HEK293T (cell line): ENCODE results near the gene RAD51B.

ENCODE experiments used
- CTCF ChIA-PET: fragments of 350-600 bp; formaldehyde crosslinking; extraction: SDS; loops from one replicate; lab custom pipeline; 2021; ENCODE audit warnings: antibody characterized with exemption, inconsistent platforms; lab: Yijun Ruan, JAX
- POLR2A ChIA-PET: fragments of 350-600 bp; formaldehyde crosslinking; extraction: SDS; loops from one replicate; lab custom pipeline; 2020; ENCODE audit warnings: antibody characterized with exemption, inconsistent platforms; lab: Yijun Ruan, JAX
- DNase-seq: peaks from one replicate; pipeline ENCODE4 v3.0.0; 2012; ENCODE audit warnings: mixed read lengths; ENCODE audit errors: extremely low spot score
- ARNT ChIP-seq: fragments of 450-650 bp; IDR thresholded peaks from 2 replicates; pipeline ENCODE4 v1.6.1; 2017; ENCODE audit warnings: mild to moderate bottlenecking
- BHLHE40 ChIP-seq: fragments of 450-650 bp; IDR thresholded peaks from 2 replicates; pipeline ENCODE4 v1.6.1; 2016; ENCODE audit warnings: mild to moderate bottlenecking, moderate library complexity, borderline replicate concordance
- CTBP1 ChIP-seq: fragments of 450-650 bp; IDR thresholded peaks from 2 replicates; pipeline ENCODE4 v1.6.1; 2016; ENCODE audit warnings: borderline replicate concordance
- ELF4 ChIP-seq: fragments of 450-650 bp; IDR thresholded peaks from 2 replicates; pipeline ENCODE4 v1.6.1; 2017; ENCODE audit warnings: antibody characterized with exemption
- FOXA1 ChIP-seq: fragments of 450-650 bp; IDR thresholded peaks from 2 replicates; pipeline ENCODE4 v1.6.1; 2016; ENCODE audit warnings: mild to moderate bottlenecking
- FOXK2 ChIP-seq: fragments of 450-650 bp; IDR thresholded peaks from 2 replicates; pipeline ENCODE4 v1.6.1; 2016; ENCODE audit warnings: mild to moderate bottlenecking
- FOXM1 ChIP-seq: fragments of 450-650 bp; IDR thresholded peaks from 2 replicates; pipeline ENCODE4 v1.6.1; 2017; ENCODE audit warnings: mild to moderate bottlenecking, borderline replicate concordance
- HDGF ChIP-seq: fragments of 450-650 bp; IDR thresholded peaks from 2 replicates; pipeline ENCODE4 v1.6.1; 2017; ENCODE audit warnings: antibody characterized with exemption, borderline replicate concordance
- L3MBTL2 ChIP-seq: fragments of 450-650 bp; conservative IDR thresholded peaks from 2 replicates; pipeline ENCODE4 v1.6.1; 2016; ENCODE audit warnings: mild to moderate bottlenecking
- LEF1 ChIP-seq: fragments of 450-650 bp; IDR thresholded peaks from 2 replicates; pipeline ENCODE4 v1.6.1; 2017; ENCODE audit warnings: mild to moderate bottlenecking, borderline replicate concordance
- NFRKB ChIP-seq: fragments of 450-650 bp; IDR thresholded peaks from 2 replicates; pipeline ENCODE4 v1.6.1; 2016; ENCODE audit warnings: mild to moderate bottlenecking, moderate library complexity
- PKNOX1 ChIP-seq: fragments of 450-650 bp; IDR thresholded peaks from 2 replicates; pipeline ENCODE4 v1.6.1; 2016
- SP1 ChIP-seq: fragments of 450-650 bp; IDR thresholded peaks from 2 replicates; pipeline ENCODE4 v1.6.1; 2017
- SUZ12 ChIP-seq: fragments of 450-650 bp; IDR thresholded peaks from 2 replicates; pipeline ENCODE4 v1.6.1; 2016; ENCODE audit warnings: mild to moderate bottlenecking
- TARDBP ChIP-seq: fragments of 450-650 bp; IDR thresholded peaks from 2 replicates; pipeline ENCODE4 v1.6.1; 2016
- ZNF384 ChIP-seq: fragments of 450-650 bp; IDR thresholded peaks from 2 replicates; pipeline ENCODE4 v1.6.1; 2016

Gene RAD51B

GRCh38 chr14:68680541-68681051 is 861.0 kb downstream of the RAD51B start:
- ChIA-PET CTCF (no interaction called here), POLR2A (no interaction called here)
- no peak for TF ChIP-seq BHLHE40
- no peak for TF ChIP-seq FOXA1
- TF ChIP-seq LEF1: no peak
- no peak for TF ChIP-seq ELF4
- no peak for TF ChIP-seq HDGF
- TF ChIP-seq SP1: no peak
- TF ChIP-seq CTBP1: no peak
- no peak for TF ChIP-seq FOXM1
- no peak for TF ChIP-seq ZNF384
- DNase-seq: no peak

- POLR2A ChIA-PET: interaction anchor here (0.6 kb wide), 1 partner anchor 582 kb away, joined by 3 read pairs; no protein-coding TSS in a partner anchor
- DNase-seq: no peak
- CTCF ChIA-PET: no interaction called here
- no peak for TF ChIP-seq FOXA1
- TF ChIP-seq HDGF: no peak
- no peak for TF ChIP-seq ZNF384
- no peak for TF ChIP-seq BHLHE40
- TF ChIP-seq TARDBP: no peak
- no peak for TF ChIP-seq SUZ12
- no peak for TF ChIP-seq CTBP1
- no peak for TF ChIP-seq ELF4
- TF ChIP-seq PKNOX1: no peak
- no peak for TF ChIP-seq FOXK2
- no peak for TF ChIP-seq SP1
These were observed 861.9 kb downstream of the RAD51B start for GRCh38 chr14:68681256-68682011.

- TF ChIP-seq ELF4: no peak
- no peak for TF ChIP-seq ZNF384
- TF ChIP-seq FOXA1: no peak
- TF ChIP-seq NFRKB: no peak
- TF ChIP-seq ARNT: no peak
- no peak for TF ChIP-seq L3MBTL2
- CTCF ChIA-PET: no interaction called here
- no peak for DNase-seq
- POLR2A ChIA-PET: no interaction called here
These were observed 862.9 kb downstream of the RAD51B start for GRCh38 chr14:68682166-68683103.

GRCh38 chr14:68683326-68683725 is 863.7 kb downstream of the RAD51B start:
- ChIA-PET POLR2A (no interaction called here), CTCF (no interaction called here)
- DNase-seq: no peak
- TF ChIP-seq FOXK2: no peak
- TF ChIP-seq ARNT: no peak
- no peak for TF ChIP-seq SP1
- no peak for TF ChIP-seq FOXM1
- no peak for TF ChIP-seq CTBP1
- no peak for TF ChIP-seq HDGF
- TF ChIP-seq L3MBTL2: no peak
- TF ChIP-seq BHLHE40: no peak
- no peak for TF ChIP-seq LEF1
- no peak for TF ChIP-seq TARDBP
- no peak for TF ChIP-seq PKNOX1
- TF ChIP-seq ELF4: no peak
- no peak for TF ChIP-seq FOXA1
- TF ChIP-seq SUZ12: no peak
- TF ChIP-seq ZNF384: no peak
- TF ChIP-seq NFRKB: no peak

- no peak for TF ChIP-seq ZNF384
- POLR2A ChIA-PET: no interaction called here
- CTCF ChIA-PET: no interaction called here
- no peak for DNase-seq
These were observed 865.2 kb downstream of the RAD51B start for GRCh38 chr14:68684466-68685418.

- POLR2A ChIA-PET: no interaction called here
These were observed 866.0 kb downstream of the RAD51B start for GRCh38 chr14:68685419-68686204.

More at GRCh38 chr14:68685419-68686204, 866.0 kb downstream of the RAD51B start:
- DNase-seq: no peak
- CTCF ChIA-PET: no interaction called here
- no peak for TF ChIP-seq CTBP1
- no peak for TF ChIP-seq SP1
- no peak for TF ChIP-seq BHLHE40
- no peak for TF ChIP-seq FOXM1
- no peak for TF ChIP-seq ELF4
- TF ChIP-seq HDGF: no peak
- TF ChIP-seq PKNOX1: no peak
- TF ChIP-seq ARNT: no peak
- no peak for TF ChIP-seq TARDBP
- no peak for TF ChIP-seq NFRKB
- TF ChIP-seq FOXK2: no peak
- TF ChIP-seq LEF1: no peak
- TF ChIP-seq L3MBTL2: no peak
- no peak for TF ChIP-seq SUZ12
- no peak for TF ChIP-seq FOXA1
- TF ChIP-seq ZNF384: no peak
